SK-N-SH (cell line): Measurements from ENCODE around the gene MRGPRG. TPM values are rescaled to one million over a fixed set of nuclear protein-coding genes. Genes with fewer than 3 reads are reported as not detected.

ENCODE experiments used
- CTCF ChIA-PET: fragments of 300-600, 350-600 bp; formaldehyde crosslinking; extraction: SDS; loops from one replicate; lab custom pipeline; 2021; lab: Yijun Ruan, JAX
- POLR2A ChIA-PET: fragments of 350-600 bp; sonication (Branson Sonifier 250); formaldehyde crosslinking; extraction: SDS; loops from one replicate; lab custom pipeline; 2020; ENCODE audit warnings: antibody characterized with exemption, inconsistent platforms; lab: Yijun Ruan, JAX
- DNase-seq: peaks from one replicate; pipeline ENCODE4 v3.0.0; 2012
- H2AFZ ChIP-seq: fragments of 200-600 bp; sonication (generic); 2 replicates; pipeline ENCODE4 v1.8.1; 2016; ENCODE audit warnings: antibody characterized with exemption, mild to moderate bottlenecking, low read depth
- H3F3A ChIP-seq: fragments of 200-600 bp; sonication (generic); replicated peaks from 2 replicates; pipeline ENCODE3; 2016; ENCODE audit warnings: antibody characterized with exemption, mild to moderate bottlenecking; ENCODE audit not compliant: insufficient read depth
- H3K27ac ChIP-seq, 2 experiments: fragments of 200-500 bp in 1 of 2; fragments of 200-600 bp in 1 of 2; sonication (Bioruptor generic) in 1 of 2; sonication (generic), shearing (Covaris generic) in 1 of 2; 2 replicates each; pipeline versions ENCODE4 v1.5.1 to v1.6.1; 2014 to 2016; ENCODE audit warnings: low read depth in 2 of 2, inconsistent platforms in 1 of 2, low read length in 1 of 2, mild to moderate bottlenecking in 1 of 2, mixed read lengths in 1 of 2
- H3K27me3 ChIP-seq: fragments of 200-600 bp; sonication (generic), shearing (Covaris generic); 2 replicates; pipeline ENCODE4 v1.6.1; 2016; ENCODE audit warnings: mixed run types; ENCODE audit not compliant: insufficient read depth
- H3K36me3 ChIP-seq, 2 experiments: fragments of 200-500 bp in 1 of 2; fragments of 200-600 bp in 1 of 2; sonication (Bioruptor generic) in 1 of 2; sonication (generic) in 1 of 2; replicated peaks in 1 of 2; 2 replicates each; pipeline versions ENCODE3 to v1.5.1; 2014 to 2016; ENCODE audit warnings: low read length in 1 of 2, mild to moderate bottlenecking in 1 of 2; ENCODE audit not compliant: insufficient read depth in 2 of 2, control insufficient read depth in 1 of 2
- H3K4me1 ChIP-seq, 2 experiments: fragments of 200-500 bp in 1 of 2; fragments of 200-600 bp in 1 of 2; sonication (Bioruptor generic) in 1 of 2; sonication (generic), shearing (Covaris generic) in 1 of 2; 2 replicates each; pipeline versions ENCODE4 v1.5.1 to v1.6.1; 2014 to 2016; ENCODE audit warnings: low read depth in 1 of 2, low read length in 1 of 2, mixed run types in 1 of 2; ENCODE audit not compliant: insufficient read depth in 2 of 2, control insufficient read depth in 1 of 2
- H3K4me2 ChIP-seq: fragments of 200-600 bp; sonication (generic), shearing (Covaris generic); 2 replicates; pipeline ENCODE4 v1.6.1; 2017; ENCODE audit warnings: mixed run types
- H3K4me3 ChIP-seq, 2 experiments: fragments of 200-500 bp in 1 of 2; fragments of 200-600 bp in 1 of 2; sonication (Bioruptor generic) in 1 of 2; sonication (generic), shearing (Covaris generic) in 1 of 2; 2 replicates each; pipeline versions ENCODE4 v1.5.1 to v1.8.1; 2014 to 2016; ENCODE audit warnings: low read depth in 2 of 2, inconsistent platforms in 1 of 2, low read length in 1 of 2, mild to moderate bottlenecking in 1 of 2, mixed read lengths in 1 of 2, moderate library complexity in 1 of 2
- H3K79me2 ChIP-seq: fragments of 200-600 bp; sonication (generic); 2 replicates; pipeline ENCODE4 v1.8.1; 2017; ENCODE audit warnings: mild to moderate bottlenecking; ENCODE audit not compliant: insufficient read depth
- H3K9ac ChIP-seq: fragments of 200-600 bp; sonication (generic); 2 replicates; pipeline ENCODE4 v1.6.1; 2017; ENCODE audit warnings: mixed run types
- H3K9me2 ChIP-seq: fragments of 200-600 bp; sonication (generic); 2 replicates; pipeline ENCODE4 v1.6.1; 2017; ENCODE audit warnings: mixed run types
- H3K9me3 ChIP-seq: fragments of 200-600 bp; sonication (generic); 2 replicates; pipeline ENCODE4 v1.6.1; 2017; ENCODE audit warnings: mixed run types, mild to moderate bottlenecking, moderate library complexity
- H4K20me1 ChIP-seq: fragments of 200-600 bp; sonication (generic); 2 replicates; pipeline ENCODE4 v1.6.1; 2017; ENCODE audit warnings: mild to moderate bottlenecking, mixed run types; ENCODE audit not compliant: insufficient read depth
- CHD2 ChIP-seq: fragments of 150-350 bp; IDR thresholded peaks from 2 replicates; pipeline ENCODE4 v1.6.1; 2018; ENCODE audit warnings: low read length; ENCODE audit not compliant: partially characterized antibody
- EZH2phosphoT487 ChIP-seq: fragments of 200-600 bp; sonication (generic); IDR thresholded peaks from 2 replicates; pipeline ENCODE4 v1.6.1; 2017; ENCODE audit warnings: low read depth, mixed run types, mild to moderate bottlenecking, antibody characterized with exemption, moderate library complexity, borderline replicate concordance
- FOXJ3 ChIP-seq: sonication (generic); formaldehyde crosslinking; IDR thresholded peaks from 2 replicates; pipeline ENCODE4 v1.5.1; 2020; ENCODE audit warnings: mild to moderate bottlenecking, missing genetic modification reagents
- FOXM1 ChIP-seq: IDR thresholded peaks from 2 replicates; pipeline ENCODE4 v1.4.0; 2012; ENCODE audit warnings: low read depth, mild to moderate bottlenecking
- GATA2 ChIP-seq: sonication (generic); formaldehyde crosslinking; IDR thresholded peaks from 2 replicates; pipeline ENCODE4 v1.5.0; 2020; ENCODE audit warnings: mild to moderate bottlenecking, missing genetic modification reagents
- IRF3 ChIP-seq: fragments of 150-350 bp; IDR thresholded peaks from 2 replicates; pipeline ENCODE4 v1.6.1; 2016; ENCODE audit warnings: mild to moderate bottlenecking, low read depth, low read length
- JUND ChIP-seq: IDR thresholded peaks from 2 replicates; pipeline ENCODE4 v1.4.0; 2012
- MAX ChIP-seq: IDR thresholded peaks from 2 replicates; pipeline ENCODE4 v1.4.0; 2012; ENCODE audit warnings: low read depth
- MXI1 ChIP-seq: IDR thresholded peaks from 2 replicates; pipeline ENCODE4 v1.6.1; 2012; ENCODE audit warnings: mild to moderate bottlenecking, low read depth, low read length, improper control_type of control experiment
- NFIC ChIP-seq: IDR thresholded peaks from 2 replicates; pipeline ENCODE4 v1.4.0; 2012; ENCODE audit warnings: borderline replicate concordance
- NRF1 ChIP-seq: IDR thresholded peaks from 2 replicates; pipeline ENCODE4 v1.6.1; 2012; ENCODE audit warnings: low read depth, mild to moderate bottlenecking, low read length
- POLR2AphosphoS5 ChIP-seq: IDR thresholded peaks from 2 replicates; pipeline ENCODE4 v1.6.1; 2012; ENCODE audit warnings: low read depth, low read length
- SIN3A ChIP-seq: IDR thresholded peaks from 2 replicates; pipeline ENCODE4 v1.6.1; 2012; ENCODE audit warnings: low read depth, mild to moderate bottlenecking, low read length, moderate library complexity, borderline replicate concordance
- TAF1 ChIP-seq: IDR thresholded peaks from 2 replicates; pipeline ENCODE4 v1.6.1; 2012; ENCODE audit warnings: low read depth, mild to moderate bottlenecking, low read length, moderate library complexity, borderline replicate concordance
- TCF12 ChIP-seq: IDR thresholded peaks from 2 replicates; pipeline ENCODE4 v1.4.0; 2012
- USF2 ChIP-seq: fragments of 150-350 bp; IDR thresholded peaks from 2 replicates; pipeline ENCODE4 v1.6.1; 2017; ENCODE audit warnings: antibody characterized with exemption, low read length, low read depth, borderline replicate concordance
- YY1 ChIP-seq: IDR thresholded peaks from 2 replicates; pipeline ENCODE4 v1.4.0; 2012; ENCODE audit warnings: low read depth, mild to moderate bottlenecking
- WGBS: methylation state at CpG from one replicate; pipeline ENCODE4 v1.1.6; 2017; ENCODE audit warnings: low lambda C conversion rate; 5-methylcytosine and 5-hydroxymethylcytosine counted together
- polyA plus RNA-seq, 3 experiments: library from polyadenylated mRNA; depleted of rRNA; stranded (reverse); fragments of >200 nt; gene quantifications; 2 replicates each; pipeline ENCODE4 v1.2.3, GENCODE V29; 2012

MRGPRG gene
- polyA plus RNA-seq, 1 of the 3 experiments (the other 2 are of a cell fraction), result not detected

GRCh38 chr11:3223932-3224381 is 5.3 kb upstream of the MRGPRG start:
- ChIA-PET POLR2A (no interaction called here), CTCF (interaction anchor here (1.0 to 2.9 kb wide), 4 partner anchors 13 to 132 kb away, joined by 3 to 18 read pairs (median 8); no protein-coding TSS in a partner anchor)
- Histone ChIP-seq H2AFZ (no peak overlapping the region), H3K27me3 (no peaks in the 10 kb centered on the region), H4K20me1 (no peaks in the 10 kb centered on the region), H3F3A (no peaks in the 10 kb centered on the region), H3K4me3 (no peak overlapping the region), H3K9me2 (no peaks in the 10 kb centered on the region), H3K79me2 (no peaks in the 10 kb centered on the region), H3K4me2 (no peak overlapping the region), H3K4me1 (no peaks in the 10 kb centered on the region; a peak in 1 of 4 replicates), H3K9ac (no peak overlapping the region), H3K36me3 (no peaks in the 10 kb centered on the region), H3K27ac (no peak overlapping the region), H3K9me3 (no peaks in the 10 kb centered on the region)
- 47% methylated on average over 4 of the region's 4 CpGs for WGBS
- TF ChIP-seq YY1 (no peak), NRF1 (no peak), FOXJ3 (no peak), TCF12 (no peak), CHD2 (no peak), JUND (no peak), MAX (no peak), GATA2 (CRISPR knock-in tag) (no peak), TAF1 (no peak), MXI1 (no peak), USF2 (no peak), EZH2phosphoT487 (no peak)
- DNase-seq, result peak; percentile 44

GRCh38 chr11:3222941-3223915 is 4.6 kb upstream of the MRGPRG start:
- CTCF ChIA-PET, result interaction anchor here (1.0 to 3.9 kb wide), 6 partner anchors 14 to 186 kb away, joined by 3 to 27 read pairs (median 8); no protein-coding TSS in a partner anchor
- no peak overlapping the region for H3K4me3 ChIP-seq
- no peaks in the 10 kb centered on the region for H3K9me3 ChIP-seq

More at GRCh38 chr11:3222941-3223915, 4.6 kb upstream of the MRGPRG start:
- Histone ChIP-seq H3K9me2 (no peaks in the 10 kb centered on the region), H3K79me2 (no peaks in the 10 kb centered on the region), H3K4me1 (no peaks in the 10 kb centered on the region; a peak in 1 of 4 replicates), H2AFZ (no peak overlapping the region), H3K9ac (no peak overlapping the region), H3K27ac (no peak overlapping the region), H3K4me2 (no peak overlapping the region), H3K36me3 (no peaks in the 10 kb centered on the region), H3F3A (no peaks in the 10 kb centered on the region), H4K20me1 (no peaks in the 10 kb centered on the region), H3K27me3 (no peaks in the 10 kb centered on the region)
- TF ChIP-seq POLR2AphosphoS5, result no peak
- no peak for TF ChIP-seq JUND
- no peak for TF ChIP-seq FOXM1
- no peak for TF ChIP-seq NFIC
- TF ChIP-seq FOXJ3, result no peak
- TF ChIP-seq IRF3, result no peak
- no peak for TF ChIP-seq YY1
- TF ChIP-seq SIN3A, result no peak
- no peak for TF ChIP-seq EZH2phosphoT487
- TF ChIP-seq TAF1, result no peak
- peak; percentile 23 for DNase-seq
- WGBS, result 68% methylated on average over 12 of the region's 36 CpGs
- POLR2A ChIA-PET, result no interaction called here
